ENCODE data around the gene CDH4.

The CDH4 gene

DNA sequence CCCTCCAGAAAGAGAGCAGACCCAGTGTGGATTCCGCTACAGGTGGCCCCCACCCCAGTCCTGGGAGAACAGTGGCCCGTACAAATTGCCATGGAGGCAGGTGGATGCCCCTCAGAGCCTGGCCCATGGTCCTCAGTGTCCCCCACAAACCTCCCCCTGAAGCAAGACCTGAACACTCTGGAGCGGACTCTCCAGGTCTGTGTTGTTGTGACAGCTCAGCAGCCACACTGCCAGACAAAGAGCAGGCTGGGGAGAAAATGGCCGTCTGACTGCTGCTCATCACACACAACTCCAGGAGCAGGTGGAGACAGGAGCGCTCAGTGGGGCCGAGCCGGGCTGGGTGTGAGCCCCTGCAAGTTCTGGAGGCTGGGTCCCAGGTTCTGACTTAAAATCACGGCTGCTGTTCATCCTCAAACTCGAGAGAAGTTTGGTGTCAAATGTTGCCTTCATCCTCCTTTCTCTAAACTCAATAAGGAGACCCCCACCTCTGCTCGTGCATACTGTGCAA is 241.8 kb downstream of the CDH4 start:
- Histone ChIP-seq H3K27ac (ENCODE audit: low read depth, low read length) (no peak overlapping the region), H3K4me3 (ENCODE audit: low read depth in 1 of 2, low read length in 2 of 2) (no peak overlapping the region), H3K36me3 (ENCODE audit: control insufficient read depth in 1 of 2, insufficient read depth in 2 of 2, low read length in 2 of 2) (no peaks in the 10 kb centered on the region), H3K9me3 (ENCODE audit: control insufficient read depth in 1 of 2, low read length in 2 of 2) (peaks cover 0 to 18% of the 10 kb centered on the region in 2 donors), H3K9ac (ENCODE audit: low read depth in 1 of 2, low read length in 2 of 2) (no peak overlapping the region), H3K4me1 (ENCODE audit: control insufficient read depth in 1 of 2, insufficient read depth in 2 of 2, low read length in 2 of 2) (no peaks in the 10 kb centered on the region), H3K27me3 (ENCODE audit: control insufficient read depth in 1 of 2, insufficient read depth in 2 of 2, low read length in 2 of 2) (no peaks in the 10 kb centered on the region)

DNA sequence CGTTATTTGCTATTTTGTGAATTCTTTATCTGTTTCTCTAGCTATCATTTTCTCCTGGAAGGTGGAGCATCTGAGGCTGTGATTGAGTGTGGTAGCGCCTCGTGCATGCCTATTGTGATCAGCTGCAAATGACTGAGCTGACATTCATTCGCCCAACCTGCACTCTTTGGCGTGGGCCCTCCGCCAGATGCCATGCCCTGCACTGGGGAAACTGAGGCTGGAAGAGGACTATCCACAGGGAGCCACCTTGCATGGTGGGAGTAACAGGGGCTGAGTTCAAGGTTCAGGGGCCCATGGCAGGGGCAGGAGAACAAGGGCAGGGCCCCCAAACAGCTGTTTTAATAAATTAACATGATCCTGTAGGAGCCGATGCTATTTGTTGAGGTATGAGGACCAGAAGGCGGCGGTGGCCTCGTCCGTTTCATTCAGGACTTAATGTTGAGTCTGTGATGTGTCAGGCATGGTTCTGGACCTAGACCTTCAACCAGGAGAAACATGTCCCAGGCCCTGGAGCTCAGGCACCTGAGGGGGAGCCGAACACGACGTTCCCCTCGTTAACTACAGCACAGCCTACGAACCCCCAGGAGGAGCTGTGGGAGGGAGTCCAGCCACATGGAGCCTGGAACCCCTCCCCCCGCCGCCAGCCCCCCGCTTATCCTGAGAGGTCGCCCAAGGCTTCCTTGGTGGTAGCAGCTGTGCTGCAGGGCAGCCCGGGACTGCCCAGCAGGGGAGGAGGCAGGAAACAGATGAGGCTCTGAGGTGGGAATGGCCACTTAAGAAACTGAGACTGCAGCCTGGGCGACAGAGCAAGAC is 242.9 kb downstream of the CDH4 start:
- no peaks in the 10 kb centered on the region for H3K36me3 ChIP-seq (ENCODE audit: control insufficient read depth in 1 of 2, insufficient read depth in 2 of 2, low read length in 2 of 2)
- no peak overlapping the region for H3K9ac ChIP-seq (ENCODE audit: low read depth in 1 of 2, low read length in 2 of 2)
- H3K27ac ChIP-seq (ENCODE audit: low read depth, low read length), result no peak overlapping the region
- H3K9me3 ChIP-seq (ENCODE audit: control insufficient read depth in 1 of 2, low read length in 2 of 2), result peaks cover 0 to 18% of the 10 kb centered on the region in 2 donors
- no peaks in the 10 kb centered on the region for H3K27me3 ChIP-seq (ENCODE audit: control insufficient read depth in 1 of 2, insufficient read depth in 2 of 2, low read length in 2 of 2)
- no peak overlapping the region for H3K4me3 ChIP-seq (ENCODE audit: low read depth in 1 of 2, low read length in 2 of 2)
- H3K4me1 ChIP-seq (ENCODE audit: control insufficient read depth in 1 of 2, insufficient read depth in 2 of 2, low read length in 2 of 2), result no peaks in the 10 kb centered on the region

DNA sequence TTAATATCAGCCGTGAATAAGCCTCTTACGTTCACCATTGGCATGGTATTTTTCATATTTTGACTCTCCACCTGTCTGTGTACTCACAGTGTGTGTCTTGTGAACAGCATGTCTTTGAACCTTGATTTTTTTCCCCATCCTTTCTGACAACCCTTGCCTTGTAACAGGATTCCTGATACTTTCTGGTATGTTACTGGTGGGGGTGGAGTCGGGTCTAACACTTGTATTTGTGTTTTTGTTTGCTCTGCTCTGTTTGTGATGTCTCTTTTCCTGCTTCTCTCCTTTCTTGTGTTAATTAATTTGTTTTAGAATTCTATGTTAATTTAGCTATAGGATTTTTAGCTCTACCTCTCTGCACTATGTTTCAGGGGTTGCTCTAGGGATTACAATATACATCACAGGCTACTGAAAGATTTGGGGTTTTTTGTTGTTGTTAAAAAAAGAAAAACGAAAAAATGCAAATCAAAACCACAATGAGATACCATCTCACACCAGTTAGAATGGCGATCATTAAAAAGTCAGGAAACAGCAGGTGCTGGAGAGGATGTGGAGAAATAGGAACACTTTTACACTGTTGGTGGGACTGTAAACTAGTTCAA is 245.1 kb downstream of the CDH4 start:
- Histone ChIP-seq H3K4me1 (ENCODE audit: control insufficient read depth in 1 of 2, insufficient read depth in 2 of 2, low read length in 2 of 2) (no peaks in the 10 kb centered on the region), H3K9ac (ENCODE audit: low read depth in 1 of 2, low read length in 2 of 2) (no peak overlapping the region), H3K36me3 (ENCODE audit: control insufficient read depth in 1 of 2, insufficient read depth in 2 of 2, low read length in 2 of 2) (no peaks in the 10 kb centered on the region), H3K27me3 (ENCODE audit: control insufficient read depth in 1 of 2, insufficient read depth in 2 of 2, low read length in 2 of 2) (no peaks in the 10 kb centered on the region), H3K9me3 (ENCODE audit: control insufficient read depth in 1 of 2, low read length in 2 of 2) (peaks cover 0 to 17% of the 10 kb centered on the region in 2 donors), H3K4me3 (ENCODE audit: low read depth in 1 of 2, low read length in 2 of 2) (no peak overlapping the region), H3K27ac (ENCODE audit: low read depth, low read length) (no peak overlapping the region)

DNA sequence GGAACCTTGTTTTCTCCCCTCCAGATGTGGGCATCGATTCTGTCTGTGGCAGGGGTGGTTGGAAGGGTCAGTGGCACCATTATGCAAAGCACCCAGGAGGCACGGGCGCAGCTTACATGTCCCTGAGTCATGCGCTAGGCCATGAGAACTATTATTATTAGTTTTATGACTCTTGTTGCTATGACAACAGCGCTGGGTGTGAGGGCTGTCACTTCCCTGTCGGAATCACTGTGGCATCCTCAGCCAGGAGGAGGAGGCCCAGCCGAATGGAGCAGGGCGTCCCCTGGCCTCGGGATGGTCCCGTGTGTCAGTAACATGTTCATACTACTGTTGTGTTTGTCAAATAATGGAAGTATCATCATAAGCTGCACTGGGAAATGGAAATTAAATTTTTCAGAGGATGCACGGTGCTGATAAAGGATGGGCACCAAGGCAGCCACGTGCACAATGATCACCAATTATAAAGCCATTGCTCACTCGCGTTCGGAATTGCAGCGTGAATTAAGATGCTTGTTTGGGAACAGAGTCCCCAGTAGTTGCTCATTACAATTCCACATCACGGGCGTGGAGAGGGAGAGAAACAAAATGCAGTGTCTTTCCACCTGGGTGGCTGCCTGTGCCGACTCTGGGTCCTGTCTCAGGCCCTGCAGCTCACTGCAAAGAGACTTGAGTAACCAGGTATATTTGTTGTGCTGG is 247.9 kb downstream of the CDH4 start:
- no peak overlapping the region for H3K4me3 ChIP-seq (ENCODE audit: low read depth in 1 of 2, low read length in 2 of 2)
- H3K9ac ChIP-seq (ENCODE audit: low read depth in 1 of 2, low read length in 2 of 2), result no peak overlapping the region
- H3K9me3 ChIP-seq (ENCODE audit: control insufficient read depth in 1 of 2, low read length in 2 of 2), result no peaks in the 10 kb centered on the region
- H3K4me1 ChIP-seq (ENCODE audit: control insufficient read depth in 1 of 2, insufficient read depth in 2 of 2, low read length in 2 of 2), result no peaks in the 10 kb centered on the region
- H3K27me3 ChIP-seq (ENCODE audit: control insufficient read depth in 1 of 2, insufficient read depth in 2 of 2, low read length in 2 of 2), result no peaks in the 10 kb centered on the region
- no peak overlapping the region for H3K27ac ChIP-seq (ENCODE audit: low read depth, low read length)
- H3K36me3 ChIP-seq (ENCODE audit: control insufficient read depth in 1 of 2, insufficient read depth in 2 of 2, low read length in 2 of 2), result no peaks in the 10 kb centered on the region

- no peak overlapping the region for H3K27ac ChIP-seq (ENCODE audit: low read depth, low read length)
- H3K36me3 ChIP-seq (ENCODE audit: control insufficient read depth in 1 of 2, insufficient read depth in 2 of 2, low read length in 2 of 2), result no peaks in the 10 kb centered on the region
- no peak overlapping the region for H3K9ac ChIP-seq (ENCODE audit: low read depth in 1 of 2, low read length in 2 of 2)
- H3K27me3 ChIP-seq (ENCODE audit: control insufficient read depth in 1 of 2, insufficient read depth in 2 of 2, low read length in 2 of 2), result no peaks in the 10 kb centered on the region
- H3K9me3 ChIP-seq (ENCODE audit: control insufficient read depth in 1 of 2, low read length in 2 of 2), result no peaks in the 10 kb centered on the region
- no peaks in the 10 kb centered on the region for H3K4me1 ChIP-seq (ENCODE audit: control insufficient read depth in 1 of 2, insufficient read depth in 2 of 2, low read length in 2 of 2)
- no peak overlapping the region for H3K4me3 ChIP-seq (ENCODE audit: low read depth in 1 of 2, low read length in 2 of 2)
Observed at GRCh38 chr20:61500791-61501321, 248.8 kb downstream of the CDH4 start.

DNA sequence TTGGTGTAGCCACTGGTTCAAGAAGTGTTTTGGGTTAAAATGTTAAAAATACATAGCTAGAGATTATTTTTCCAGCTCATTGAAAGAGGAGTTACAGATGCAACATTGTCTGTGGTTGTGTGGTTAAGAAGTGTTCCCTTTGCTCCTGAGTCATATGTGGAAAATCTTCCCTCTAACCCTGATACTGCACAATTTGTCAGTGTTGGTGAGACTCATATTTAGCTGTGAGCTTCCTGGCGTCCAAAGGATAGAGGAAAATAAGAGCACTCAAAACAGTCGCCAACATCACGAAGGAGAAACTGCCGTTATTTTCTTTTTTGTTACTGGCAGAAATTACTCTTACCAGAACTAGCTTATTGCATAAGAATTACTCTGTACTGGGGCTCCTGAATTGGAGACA is 250.4 kb downstream of the CDH4 start:
- Histone ChIP-seq H3K27me3 (ENCODE audit: control insufficient read depth in 1 of 2, insufficient read depth in 2 of 2, low read length in 2 of 2) (no peaks in the 10 kb centered on the region), H3K4me1 (ENCODE audit: control insufficient read depth in 1 of 2, insufficient read depth in 2 of 2, low read length in 2 of 2) (no peaks in the 10 kb centered on the region), H3K9ac (ENCODE audit: low read depth in 1 of 2, low read length in 2 of 2) (no peak overlapping the region), H3K36me3 (ENCODE audit: control insufficient read depth in 1 of 2, insufficient read depth in 2 of 2, low read length in 2 of 2) (no peaks in the 10 kb centered on the region), H3K9me3 (ENCODE audit: control insufficient read depth in 1 of 2, low read length in 2 of 2) (no peaks in the 10 kb centered on the region), H3K27ac (ENCODE audit: low read depth, low read length) (no peak overlapping the region), H3K4me3 (ENCODE audit: low read depth in 1 of 2, low read length in 2 of 2) (no peak overlapping the region)

DNA sequence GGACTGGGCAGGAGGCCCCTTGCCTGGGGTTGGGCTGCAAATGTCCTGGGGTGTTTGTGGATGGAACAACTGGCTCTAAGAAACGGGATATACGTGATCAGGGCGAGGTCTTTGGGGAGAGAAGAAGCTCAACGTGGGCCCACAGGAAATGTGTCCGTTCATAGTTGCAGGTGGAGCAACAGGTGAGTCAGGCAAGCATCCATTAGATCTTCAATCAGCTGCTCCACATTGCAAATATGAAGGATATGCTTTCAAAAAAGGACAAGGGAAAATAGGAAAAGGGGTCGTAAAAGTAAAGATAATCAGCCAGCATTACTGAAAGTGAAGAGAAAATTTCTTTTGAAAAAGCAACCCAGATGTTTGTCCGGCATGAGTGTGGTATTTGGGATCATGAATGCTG is 251.0 kb downstream of the CDH4 start:
- no peaks in the 10 kb centered on the region for H3K36me3 ChIP-seq (ENCODE audit: control insufficient read depth in 1 of 2, insufficient read depth in 2 of 2, low read length in 2 of 2)
- no peak overlapping the region for H3K9ac ChIP-seq (ENCODE audit: low read depth in 1 of 2, low read length in 2 of 2)
- H3K27me3 ChIP-seq (ENCODE audit: control insufficient read depth in 1 of 2, insufficient read depth in 2 of 2, low read length in 2 of 2), result no peaks in the 10 kb centered on the region
- no peak overlapping the region for H3K27ac ChIP-seq (ENCODE audit: low read depth, low read length)
- no peaks in the 10 kb centered on the region for H3K4me1 ChIP-seq (ENCODE audit: control insufficient read depth in 1 of 2, insufficient read depth in 2 of 2, low read length in 2 of 2)
- H3K4me3 ChIP-seq (ENCODE audit: low read depth in 1 of 2, low read length in 2 of 2), result no peak overlapping the region
- H3K9me3 ChIP-seq (ENCODE audit: control insufficient read depth in 1 of 2, low read length in 2 of 2), result no peaks in the 10 kb centered on the region

DNA sequence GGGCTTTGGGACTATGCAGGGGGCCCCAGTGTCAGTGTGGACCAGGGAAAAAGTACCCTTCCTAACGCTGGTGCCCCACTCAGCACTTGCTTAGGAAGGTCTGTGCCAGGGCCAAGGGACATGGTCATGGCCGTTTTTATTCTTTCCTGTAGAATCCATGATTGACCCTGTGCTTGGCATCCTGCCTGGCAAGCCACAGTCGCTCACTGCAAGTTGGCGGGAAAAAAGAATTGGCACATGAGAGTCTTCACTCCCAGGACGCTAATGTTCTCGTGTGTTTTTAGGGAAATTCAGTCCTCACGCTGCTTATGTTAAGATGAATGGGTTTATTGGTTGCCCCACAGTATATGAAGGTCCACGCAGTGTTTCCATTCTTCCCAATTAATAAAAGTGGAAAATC is 253.4 kb downstream of the CDH4 start:
- Histone ChIP-seq H3K36me3 (ENCODE audit: control insufficient read depth in 1 of 2, insufficient read depth in 2 of 2, low read length in 2 of 2) (no peaks in the 10 kb centered on the region), H3K9me3 (ENCODE audit: control insufficient read depth in 1 of 2, low read length in 2 of 2) (no peaks in the 10 kb centered on the region), H3K9ac (ENCODE audit: low read depth in 1 of 2, low read length in 2 of 2) (no peak overlapping the region), H3K4me1 (ENCODE audit: control insufficient read depth in 1 of 2, insufficient read depth in 2 of 2, low read length in 2 of 2) (no peaks in the 10 kb centered on the region), H3K4me3 (ENCODE audit: low read depth in 1 of 2, low read length in 2 of 2) (no peak overlapping the region), H3K27me3 (ENCODE audit: control insufficient read depth in 1 of 2, insufficient read depth in 2 of 2, low read length in 2 of 2) (no peaks in the 10 kb centered on the region), H3K27ac (ENCODE audit: low read depth, low read length) (no peak overlapping the region)

GRCh38 chr20:61507778-61508177 is 255.7 kb downstream of the CDH4 start:
- H3K27me3 ChIP-seq (ENCODE audit: control insufficient read depth in 1 of 2, insufficient read depth in 2 of 2, low read length in 2 of 2), result no peaks in the 10 kb centered on the region
- H3K36me3 ChIP-seq (ENCODE audit: control insufficient read depth in 1 of 2, insufficient read depth in 2 of 2, low read length in 2 of 2), result no peaks in the 10 kb centered on the region
- H3K9ac ChIP-seq (ENCODE audit: low read depth in 1 of 2, low read length in 2 of 2), result no peak overlapping the region
- no peak overlapping the region for H3K27ac ChIP-seq (ENCODE audit: low read depth, low read length)
- H3K4me3 ChIP-seq (ENCODE audit: low read depth in 1 of 2, low read length in 2 of 2), result no peak overlapping the region
- H3K4me1 ChIP-seq (ENCODE audit: control insufficient read depth in 1 of 2, insufficient read depth in 2 of 2, low read length in 2 of 2), result no peaks in the 10 kb centered on the region
- no peaks in the 10 kb centered on the region for H3K9me3 ChIP-seq (ENCODE audit: control insufficient read depth in 1 of 2, low read length in 2 of 2)
